Right cardiac atrium (tissue), 5 donors: ENCODE results near the gene YPEL1. TPM values are rescaled to one million over a fixed set of nuclear protein-coding genes. Genes with fewer than 3 reads are reported as not detected.
"Not testable (repeated sequence)": the region's sequence is repeated elsewhere in the genome, so short reads cannot be mapped to it uniquely, and the experiment has no call there.

Experiments used
- ATAC-seq, 2 donors: fragments of 200-7000 bp; cut with Tn5 transposase; one replicate each; pipeline versions ENCODE4 v1.8.0 to v1.9.1; 2020; ENCODE audit warnings: moderate library complexity in 2 of 2, mild to moderate bottlenecking in 1 of 2
- DNase-seq, 3 donors: peaks; one replicate each; pipeline ENCODE4 v3.0.0-alpha.2; 2020
- H3K27ac ChIP-seq: one replicate; pipeline ENCODE4 v1.5.1; 2013; ENCODE audit warnings: mild to moderate bottlenecking, low read length, control low read depth, moderate library complexity
- H3K27me3 ChIP-seq: one replicate; pipeline ENCODE4 v1.6.1; 2013; ENCODE audit not compliant: control insufficient read depth, insufficient read depth
- H3K4me1 ChIP-seq: one replicate; pipeline ENCODE4 v1.6.1; 2013; ENCODE audit warnings: low read length; ENCODE audit not compliant: control insufficient read depth, insufficient read depth
- H3K4me3 ChIP-seq: one replicate; pipeline ENCODE4 v1.5.1; 2013; ENCODE audit warnings: low read length, control low read depth
- H3K9me3 ChIP-seq: one replicate; pipeline ENCODE4 v1.6.1; 2013; ENCODE audit warnings: low read length; ENCODE audit not compliant: control insufficient read depth
- WGBS: extraction: QIAGEN DNeasy Blood & Tissue Kit; methylation state at CpG from one replicate; pipeline ENCODE4 v1.1.7; 2013; 5-methylcytosine and 5-hydroxymethylcytosine counted together
- intact Hi-C, 4 donors: fragments of 100-400 bp; cut with DNase I; formaldehyde crosslinking; loops; one replicate each; pipeline versions ENCODE4 v1.11.0 to v1.14.0; 2022 to 2023
- polyA plus RNA-seq: library from polyadenylated mRNA; stranded (reverse); fragments of 200-250 nt; gene quantifications from one replicate; pipeline ENCODE4 v1.2.3, GENCODE V29; 2013
- total RNA-seq, 4 donors: library from RNA; stranded (reverse); fragmentation: NEBNext Ultra II Directional; extraction: Animal tissue kit (Norgen Biotek cat#: 25700); gene quantifications; one replicate each; pipeline ENCODE4 v1.2.1, GENCODE V29; 2021
- donor health status: healthy with polysubstance abuse.
- donor health status: DM: no; HTN: yes; CAD: no.
- donor health status: DM: no; HTN: no; CAD: no.
- donor health status: DM: no; HTN: yes; CAD: no; lungs with severe emphysema.
- donor health status: DM: yes; HTN: yes; CAD: no.

YPEL1 gene
- total and polyA plus RNA-seq, 5 donors: 4.1 to 12.5 (median 5.4) TPM

DNA sequence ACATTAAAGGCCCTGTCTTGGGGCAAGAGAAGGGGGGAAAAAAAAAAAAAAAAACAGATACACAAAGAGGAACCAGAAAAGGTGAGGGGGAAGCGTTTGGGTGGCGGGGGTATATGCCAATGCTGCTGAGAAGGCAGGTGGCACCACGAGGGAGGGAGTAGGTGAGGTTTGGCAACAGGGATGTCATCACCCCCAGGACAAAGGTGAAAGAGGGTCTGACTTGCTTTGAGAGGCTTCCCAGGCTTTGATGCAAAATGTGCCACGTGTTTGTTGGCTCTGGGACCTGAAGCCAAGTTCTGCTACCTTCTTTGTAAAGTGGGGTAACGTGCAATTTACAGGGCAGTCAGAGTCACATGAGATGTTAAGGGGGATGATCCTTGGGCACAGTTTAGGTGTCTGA is 4.1 kb downstream of the YPEL1 start:
- ATAC-seq: no peak
- H3K4me3 ChIP-seq: no peak overlapping the region
- no peaks in the 10 kb centered on the region for H3K27me3 ChIP-seq
- intact Hi-C loops: no loop called here
- no peaks in the 10 kb centered on the region for H3K9me3 ChIP-seq
- peaks cover 4% of the 10 kb centered on the region for H3K4me1 ChIP-seq
- H3K27ac ChIP-seq: no peak overlapping the region
- peak in 1 of 3 donors; percentile 11 for DNase-seq
- WGBS: 88% methylated on average over 5 of the region's 5 CpGs

DNA sequence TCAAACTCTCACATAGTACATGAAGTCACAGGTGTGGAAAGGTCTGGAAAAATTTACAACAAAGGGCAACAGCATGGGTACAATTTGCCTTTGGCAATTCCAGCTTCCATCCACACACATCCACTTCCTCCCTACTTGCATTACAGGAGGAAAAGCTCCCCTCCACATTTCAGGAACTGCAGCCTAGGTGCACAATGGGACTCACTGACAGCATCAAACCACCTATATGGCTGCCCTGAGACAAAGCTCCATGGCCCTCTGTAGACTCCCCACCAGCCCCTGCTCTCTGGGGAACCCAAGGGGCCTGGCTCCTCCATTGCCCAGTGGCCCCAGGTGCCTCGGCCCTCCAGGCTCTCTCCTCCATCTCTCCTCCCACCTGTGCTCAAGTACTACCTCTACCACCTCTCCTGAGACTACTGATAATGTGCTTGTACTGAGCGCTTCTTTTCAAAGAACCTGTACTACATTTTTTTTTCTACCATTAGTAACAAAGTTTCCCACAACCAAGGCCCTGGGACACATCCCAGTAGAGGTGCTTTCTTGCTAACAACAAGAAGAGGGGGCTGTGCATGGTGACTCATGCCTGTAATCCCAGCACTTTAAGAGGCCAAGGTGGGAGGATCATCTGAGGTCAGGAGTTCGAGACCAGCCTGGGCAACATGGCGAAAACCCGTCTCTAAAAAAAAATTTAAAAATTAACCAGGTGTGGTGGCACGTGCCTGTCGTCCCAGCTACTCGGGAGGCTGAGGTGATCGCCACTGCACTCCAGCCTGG is 4.9 kb downstream of the YPEL1 start:
- Histone ChIP-seq H3K4me3 (no peak overlapping the region), H3K4me1 (peaks cover 4% of the 10 kb centered on the region), H3K27me3 (no peaks in the 10 kb centered on the region), H3K9me3 (no peaks in the 10 kb centered on the region), H3K27ac (no peak overlapping the region)
- WGBS: 94% methylated on average over 9 of the region's 9 CpGs
- intact Hi-C loops: no loop called here
- ATAC-seq (no peak), DNase-seq (no peak)

DNA sequence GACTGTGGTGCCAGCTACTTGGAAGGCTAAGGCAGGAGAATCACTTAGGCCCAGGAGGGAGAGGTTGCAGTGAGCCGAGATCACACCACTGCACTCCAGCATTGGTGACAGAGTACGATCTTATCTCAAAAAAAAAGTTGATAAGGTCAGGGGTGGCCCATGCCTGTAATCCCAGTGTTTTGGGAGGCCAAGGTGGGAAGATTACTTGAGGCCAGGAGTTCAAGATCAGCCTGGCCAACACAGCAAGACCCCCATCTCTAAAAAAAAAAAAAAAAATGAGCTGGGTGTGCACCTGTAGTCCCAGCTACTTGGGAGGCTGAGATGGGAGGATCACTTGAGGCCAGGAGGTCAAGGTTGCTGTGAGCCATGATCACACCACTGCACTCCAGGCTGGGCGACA is 6.4 kb downstream of the YPEL1 start:
- H3K27ac ChIP-seq, H3K4me1 ChIP-seq, ATAC-seq, H3K4me3 ChIP-seq, H3K9me3 ChIP-seq, H3K27me3 ChIP-seq, DNase-seq: not testable (repeated sequence)
- 86% methylated on average over 3 of the region's 3 CpGs for WGBS
- intact Hi-C loops: loop anchor here in 1 of 4 donors (5.0 kb wide), 1 partner anchor 213 kb away; no protein-coding TSS in a partner anchor

DNA sequence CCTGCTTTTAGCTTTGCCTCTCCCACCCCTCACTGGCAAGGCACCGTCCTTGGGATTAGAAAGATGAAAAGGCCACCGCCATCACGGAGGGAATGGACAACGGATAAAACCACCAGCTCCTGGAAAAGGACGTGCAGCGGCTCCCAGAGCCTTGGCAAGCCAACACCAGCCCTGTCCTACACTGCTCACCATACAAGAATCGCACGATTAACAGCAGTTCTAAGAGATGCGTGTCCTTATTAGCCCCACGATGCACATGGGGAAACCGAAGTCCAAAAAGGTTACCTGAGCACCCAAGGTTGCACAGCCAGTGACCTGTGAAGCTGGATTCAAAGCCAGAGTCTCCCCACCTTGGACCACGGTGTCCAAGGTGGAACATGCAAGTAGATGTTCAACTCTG is 7.3 kb downstream of the YPEL1 start:
- DNase-seq: no peak
- H3K27me3 ChIP-seq: no peaks in the 10 kb centered on the region
- no peak overlapping the region for H3K4me3 ChIP-seq
- intact Hi-C loops: loop anchor here in 1 of 4 donors (5.0 kb wide), 1 partner anchor 214 kb away; no protein-coding TSS in a partner anchor
- 82% methylated on average over 12 of the region's 12 CpGs for WGBS
- no peaks in the 10 kb centered on the region for H3K4me1 ChIP-seq
- no peak overlapping the region for H3K27ac ChIP-seq
- H3K9me3 ChIP-seq: no peaks in the 10 kb centered on the region
- no peak for ATAC-seq

DNA sequence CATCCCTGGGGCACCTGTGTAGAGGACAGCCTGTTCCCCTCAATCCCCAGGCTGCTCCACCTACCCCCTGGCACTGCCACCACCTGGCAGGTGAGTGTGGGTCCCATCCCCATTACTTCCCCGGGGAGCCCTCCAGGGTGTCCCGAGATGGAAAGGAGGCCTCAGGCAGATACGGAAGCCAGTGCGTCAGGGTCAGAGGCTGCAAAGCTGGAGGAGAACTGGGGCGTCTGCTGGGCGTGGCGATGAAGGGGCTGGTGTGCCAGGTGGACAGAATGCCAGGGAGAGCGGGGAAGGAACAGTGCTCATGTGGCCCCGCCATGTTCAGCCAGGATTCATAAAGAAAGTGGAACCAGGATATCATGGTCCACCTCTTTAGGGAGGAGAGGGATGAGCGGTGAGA is 7.8 kb downstream of the YPEL1 start:
- 96% methylated on average over 10 of the region's 10 CpGs for WGBS
- DNase-seq (no peak), ATAC-seq (no peak)

DNA sequence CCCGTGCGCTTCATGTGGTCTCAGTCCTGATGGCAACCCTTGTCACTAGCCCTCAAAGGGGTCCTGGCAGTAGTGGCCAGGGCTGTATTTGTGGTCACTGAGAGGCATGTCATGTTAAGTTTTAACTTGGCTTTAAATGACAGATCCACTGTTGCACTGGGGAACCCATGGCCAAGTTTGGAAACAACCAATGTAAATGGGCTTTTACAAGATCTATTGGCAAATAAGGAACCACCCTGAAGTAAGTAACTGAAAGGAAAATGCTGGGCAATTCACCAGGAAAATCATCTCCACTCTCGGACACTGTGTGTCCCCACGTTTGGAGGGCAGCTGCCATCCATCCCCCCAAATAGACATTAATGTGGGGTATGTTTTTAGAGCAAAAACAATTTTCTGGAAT is 8.4 kb downstream of the YPEL1 start:
- DNase-seq (no peak), ATAC-seq (no peak)
- intact Hi-C loops: loop anchor here in 1 of 4 donors (5.0 kb wide), 1 partner anchor 215 kb away; no protein-coding TSS in a partner anchor
- Histone ChIP-seq H3K4me3 (no peak overlapping the region), H3K27ac (no peak overlapping the region), H3K9me3 (no peaks in the 10 kb centered on the region), H3K4me1 (no peaks in the 10 kb centered on the region), H3K27me3 (no peaks in the 10 kb centered on the region)
- 89% methylated on average over 4 of the region's 4 CpGs for WGBS

More for the DNA sequence above, 7.8 kb downstream of the YPEL1 start:
- H3K9me3 ChIP-seq: no peaks in the 10 kb centered on the region
- H3K4me1 ChIP-seq: no peaks in the 10 kb centered on the region
- intact Hi-C loops: loop anchor here in 1 of 4 donors (5.0 kb wide), 1 partner anchor 215 kb away; no protein-coding TSS in a partner anchor
- no peaks in the 10 kb centered on the region for H3K27me3 ChIP-seq
- no peak overlapping the region for H3K4me3 ChIP-seq
- H3K27ac ChIP-seq: no peak overlapping the region

DNA sequence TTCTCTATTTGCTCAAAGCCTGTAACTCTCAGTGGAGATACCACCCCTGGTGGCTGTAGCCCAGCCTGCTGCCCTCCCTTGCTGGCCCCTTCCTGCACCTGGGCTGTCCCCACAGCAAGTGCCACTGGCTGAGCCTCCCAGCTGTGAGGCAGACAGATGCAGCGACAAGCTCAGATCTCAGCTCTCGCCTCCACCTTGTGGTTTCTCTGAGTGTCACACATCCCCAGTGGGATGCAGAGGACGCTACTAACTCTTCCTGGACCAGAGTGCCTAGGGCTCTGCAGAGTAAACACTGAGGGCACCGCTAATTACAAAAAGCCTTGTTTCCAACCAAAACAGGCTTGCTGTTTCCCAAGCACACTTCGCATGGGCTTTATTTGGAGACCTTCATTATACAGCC is 8.9 kb downstream of the YPEL1 start:
- intact Hi-C loops: loop anchor here in 1 of 4 donors (5.0 kb wide), 1 partner anchor 216 kb away; no protein-coding TSS in a partner anchor
- Histone ChIP-seq H3K4me1 (no peaks in the 10 kb centered on the region), H3K27ac (no peak overlapping the region), H3K9me3 (no peaks in the 10 kb centered on the region), H3K4me3 (no peak overlapping the region), H3K27me3 (no peaks in the 10 kb centered on the region)
- WGBS: 78% methylated on average over 5 of the region's 5 CpGs
- DNase-seq: no peak
- peak in 1 of 2 donors; percentile 24 for ATAC-seq

DNA sequence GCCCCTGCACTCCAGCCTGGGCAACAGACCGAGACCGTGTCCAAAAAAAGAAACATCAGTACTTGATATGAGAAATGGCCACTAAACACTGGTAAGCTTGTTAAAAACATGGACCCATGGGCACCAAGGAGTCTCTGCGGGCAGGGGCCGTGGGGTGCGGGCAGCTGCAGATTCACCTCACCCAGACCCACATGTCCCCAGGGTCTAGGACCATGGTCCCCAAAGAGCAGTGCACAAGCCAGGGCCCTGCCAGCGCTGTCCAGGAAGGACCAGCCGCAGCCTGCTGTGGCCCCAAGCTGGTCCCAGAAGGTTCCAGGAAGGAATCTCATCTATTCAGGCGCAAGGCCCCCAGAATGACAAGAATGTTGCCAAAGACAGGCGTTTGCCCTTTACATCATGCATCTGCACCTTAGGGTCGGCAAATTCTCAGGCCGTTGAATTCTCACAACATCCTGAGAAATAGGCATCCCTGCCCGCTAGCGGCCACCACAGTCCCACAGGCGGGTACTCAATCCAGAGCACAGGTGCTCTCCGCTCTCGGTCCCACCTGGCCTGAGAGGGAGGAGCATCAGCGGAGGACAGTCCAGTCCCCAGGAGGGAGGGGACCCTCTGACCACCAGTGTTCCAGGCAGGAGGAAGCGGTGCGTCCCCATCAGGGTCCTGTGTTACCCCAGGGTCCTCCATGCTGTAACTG is 9.5 kb downstream of the YPEL1 start:
- WGBS: 93% methylated on average over 19 of the region's 19 CpGs
- H3K27me3 ChIP-seq: no peaks in the 10 kb centered on the region
- no peak for DNase-seq
- no peak overlapping the region for H3K27ac ChIP-seq
- intact Hi-C loops: loop anchor here in 1 of 4 donors (5.0 kb wide), 1 partner anchor 216 kb away; no protein-coding TSS in a partner anchor
- no peak overlapping the region for H3K4me3 ChIP-seq
- no peaks in the 10 kb centered on the region for H3K9me3 ChIP-seq
- no peaks in the 10 kb centered on the region for H3K4me1 ChIP-seq
- peak in 1 of 2 donors; percentile 45 for ATAC-seq

DNA sequence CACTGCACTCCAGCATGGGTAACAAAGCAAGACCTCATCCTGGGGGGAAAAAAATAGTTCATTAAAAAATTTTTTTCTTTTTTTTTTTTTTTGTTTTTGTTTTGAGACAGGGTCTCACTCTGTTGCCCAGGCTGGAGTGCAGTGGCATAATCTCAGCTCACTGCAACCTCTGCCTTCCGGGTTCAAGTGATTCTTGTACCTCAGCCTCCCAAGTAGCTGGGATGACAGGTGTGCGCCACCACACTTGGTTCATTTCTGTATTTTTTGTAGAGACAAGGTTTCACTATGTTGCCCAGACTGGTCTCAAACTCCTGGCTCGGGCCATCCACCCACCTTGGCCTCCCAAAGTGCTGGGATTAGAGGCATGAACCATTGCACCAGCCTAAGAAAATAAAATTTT is 11.1 kb downstream of the YPEL1 start:
- H3K9me3 ChIP-seq, H3K27me3 ChIP-seq, H3K4me1 ChIP-seq, DNase-seq, H3K4me3 ChIP-seq, H3K27ac ChIP-seq, ATAC-seq, intact Hi-C loops: not testable (repeated sequence)
- over 99% methylated on average over 3 of the region's 3 CpGs for WGBS

DNA sequence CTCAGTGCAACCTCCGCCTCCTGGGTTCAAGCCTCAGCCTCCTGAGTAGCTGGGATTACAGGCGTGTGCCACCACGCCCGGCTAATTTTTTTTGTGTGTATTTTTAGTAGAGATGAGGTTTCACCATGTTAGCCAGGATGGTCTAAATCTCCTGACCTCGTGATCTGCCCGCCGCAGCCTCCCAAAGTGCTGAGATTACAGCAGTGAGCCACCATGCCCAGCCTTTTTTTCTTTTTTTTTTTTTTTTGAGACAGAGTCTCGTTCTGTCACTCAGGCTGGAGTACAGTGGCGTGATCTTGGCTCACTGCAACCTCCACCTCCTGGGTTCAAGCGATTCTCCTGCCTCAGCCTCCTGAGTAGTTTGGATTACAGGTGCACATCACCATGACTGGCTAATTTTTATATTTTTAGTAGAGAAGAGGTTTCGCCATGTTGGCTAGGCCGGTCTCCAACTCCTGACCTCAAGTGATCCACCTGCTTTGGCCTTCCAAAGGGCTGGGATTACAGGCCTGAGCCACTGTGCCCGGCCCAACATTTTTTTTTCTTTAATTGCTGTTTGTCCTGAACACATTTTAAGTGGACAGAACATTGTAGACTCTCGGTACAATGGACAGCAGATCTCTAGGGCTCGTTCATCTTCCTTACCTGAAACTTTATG is 14.3 kb downstream of the YPEL1 start:
- H3K9me3 ChIP-seq, H3K4me3 ChIP-seq, H3K4me1 ChIP-seq, ATAC-seq, H3K27me3 ChIP-seq, intact Hi-C loops, DNase-seq, H3K27ac ChIP-seq: not testable (repeated sequence)
- 96% methylated on average over 15 of the region's 15 CpGs for WGBS
